GM10248 (cell line): ENCODE measurements around the gene CXCR5.

Experiments used
- CTCF ChIA-PET: fragments of 300-600 bp; sonication (Branson Sonifier 250); formaldehyde crosslinking; extraction: SDS; loops from one replicate; lab custom pipeline; 2021; ENCODE audit warnings: antibody characterized with exemption; lab: Yijun Ruan, JAX
- POLR2A ChIA-PET: fragments of 350-650 bp; sonication (Branson Sonifier 250); formaldehyde crosslinking; extraction: SDS; loops from one replicate; lab custom pipeline; 2020; ENCODE audit warnings: antibody characterized with exemption; lab: Yijun Ruan, JAX
- DNase-seq: peaks from one replicate; pipeline ENCODE4 v3.0.0; 2012; ENCODE audit errors: extremely low spot score
- TF ChIP-seq, protein P1 (sequence below): IDR thresholded peaks from 2 replicates; pipeline ENCODE4 v1.5.1; 2012; ENCODE audit warnings: mild to moderate bottlenecking, low read depth; ENCODE audit errors: extremely low read depth, missing control alignments, control extremely low read depth

CXCR5 gene

DNA sequence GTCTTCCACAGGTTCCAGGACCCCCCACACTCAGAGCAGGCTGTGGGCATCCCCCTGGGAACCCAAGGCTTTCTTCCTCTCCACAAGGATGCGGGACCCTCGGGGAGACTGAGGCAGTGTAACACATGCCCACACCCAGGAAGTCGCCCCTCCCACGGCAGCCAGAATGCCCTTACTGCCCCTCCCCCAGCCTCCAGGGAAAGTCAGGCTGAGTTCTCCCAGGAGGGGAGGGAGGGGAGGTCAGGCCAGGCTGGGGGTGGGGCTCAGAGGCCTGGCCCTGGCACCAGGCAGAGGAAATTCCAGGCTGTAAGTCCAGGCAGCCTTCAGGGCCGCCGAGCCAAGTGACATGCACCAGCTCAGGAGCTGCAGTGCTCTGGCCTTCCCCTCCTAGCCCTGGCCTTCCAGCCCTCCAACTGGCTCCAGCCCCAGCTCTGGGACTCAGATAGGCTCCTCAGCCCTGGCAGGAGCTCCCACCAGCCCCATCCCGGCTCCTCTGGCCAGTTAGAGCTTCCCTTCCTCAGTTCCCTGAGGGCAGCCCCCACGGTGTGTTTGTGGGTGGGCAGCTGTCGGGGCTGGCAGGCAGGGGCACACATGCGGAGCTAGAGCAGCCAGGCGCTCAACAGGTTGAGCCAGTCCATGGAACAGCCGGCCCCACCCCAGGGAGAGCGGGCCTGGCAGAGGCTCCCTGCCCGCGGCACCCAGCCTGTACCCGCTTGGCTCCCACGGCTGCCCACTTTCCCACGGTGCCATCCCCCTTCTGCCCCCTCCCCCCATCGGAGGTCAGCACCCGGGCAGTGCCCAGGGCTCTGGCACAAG, 38.4 kb downstream of the CXCR5 start:
- no peak for DNase-seq
- ChIA-PET POLR2A (interaction anchor here (0.6 kb wide), 1 partner anchor 222 kb away, joined by 3 read pairs; no protein-coding TSS in a partner anchor), CTCF (interaction anchor here (0.9 to 3.6 kb wide), 4 partner anchors 8 to 131 kb away, joined by 3 to 53 read pairs (median 4); partner anchors contain the start of gene DDX6)
- TF ChIP-seq, protein P1, sequence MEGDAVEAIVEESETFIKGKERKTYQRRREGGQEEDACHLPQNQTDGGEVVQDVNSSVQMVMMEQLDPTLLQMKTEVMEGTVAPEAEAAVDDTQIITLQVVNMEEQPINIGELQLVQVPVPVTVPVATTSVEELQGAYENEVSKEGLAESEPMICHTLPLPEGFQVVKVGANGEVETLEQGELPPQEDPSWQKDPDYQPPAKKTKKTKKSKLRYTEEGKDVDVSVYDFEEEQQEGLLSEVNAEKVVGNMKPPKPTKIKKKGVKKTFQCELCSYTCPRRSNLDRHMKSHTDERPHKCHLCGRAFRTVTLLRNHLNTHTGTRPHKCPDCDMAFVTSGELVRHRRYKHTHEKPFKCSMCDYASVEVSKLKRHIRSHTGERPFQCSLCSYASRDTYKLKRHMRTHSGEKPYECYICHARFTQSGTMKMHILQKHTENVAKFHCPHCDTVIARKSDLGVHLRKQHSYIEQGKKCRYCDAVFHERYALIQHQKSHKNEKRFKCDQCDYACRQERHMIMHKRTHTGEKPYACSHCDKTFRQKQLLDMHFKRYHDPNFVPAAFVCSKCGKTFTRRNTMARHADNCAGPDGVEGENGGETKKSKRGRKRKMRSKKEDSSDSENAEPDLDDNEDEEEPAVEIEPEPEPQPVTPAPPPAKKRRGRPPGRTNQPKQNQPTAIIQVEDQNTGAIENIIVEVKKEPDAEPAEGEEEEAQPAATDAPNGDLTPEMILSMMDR: no peak

DNA sequence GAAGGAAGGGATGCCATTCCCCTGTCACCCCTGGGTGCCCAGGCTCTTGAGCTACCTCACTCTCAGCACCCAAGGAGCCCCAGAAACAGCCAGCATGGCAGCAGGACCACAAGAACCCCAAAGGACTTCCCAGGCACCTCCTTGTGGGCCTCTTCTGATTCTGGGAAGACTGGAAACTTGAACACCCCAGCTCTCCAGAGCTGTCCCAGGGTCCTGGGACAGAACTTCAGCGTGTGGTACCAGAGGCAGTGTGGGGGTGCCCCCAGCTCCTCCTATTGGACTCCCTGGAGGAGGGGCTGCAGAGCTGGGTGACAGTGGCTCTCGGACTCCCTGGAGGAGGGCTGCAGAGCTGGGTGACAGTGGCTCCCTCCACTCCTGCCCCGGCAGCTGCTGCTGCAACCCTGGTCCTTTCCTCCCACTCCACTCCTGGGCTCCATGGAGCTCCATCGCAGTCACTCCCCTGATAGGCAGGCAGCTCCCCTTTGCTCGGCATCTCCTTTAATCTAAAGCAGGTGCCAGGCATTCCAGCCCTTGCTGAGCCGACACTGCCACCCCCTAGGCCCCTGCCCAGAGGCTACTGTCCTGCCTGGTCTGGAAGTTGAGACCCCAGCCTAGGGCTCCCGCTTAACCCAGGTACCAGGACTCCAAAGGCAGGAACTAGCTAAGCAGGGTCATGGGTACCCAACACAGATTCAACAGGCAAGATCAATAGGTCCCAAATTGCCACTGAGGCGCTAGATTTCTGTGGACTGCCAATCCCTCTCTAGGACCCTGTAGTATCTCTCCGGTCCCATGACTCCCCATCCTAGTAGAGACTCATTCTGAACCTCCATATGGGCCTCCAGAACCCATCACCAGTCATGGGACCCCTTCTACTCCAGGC, 39.3 kb downstream of the CXCR5 start:
- TF ChIP-seq, protein P1: no peak
- POLR2A ChIA-PET: interaction anchor here (1.9 kb wide), 1 partner anchor 172 kb away, joined by 5 read pairs; a partner anchor contains a TSS
- DNase-seq: no peak
- CTCF ChIA-PET: interaction anchor here (1.0 to 3.6 kb wide), 4 partner anchors 13 to 234 kb away, joined by 3 to 53 read pairs (median 5); partner anchors contain the start of gene DDX6

DNA sequence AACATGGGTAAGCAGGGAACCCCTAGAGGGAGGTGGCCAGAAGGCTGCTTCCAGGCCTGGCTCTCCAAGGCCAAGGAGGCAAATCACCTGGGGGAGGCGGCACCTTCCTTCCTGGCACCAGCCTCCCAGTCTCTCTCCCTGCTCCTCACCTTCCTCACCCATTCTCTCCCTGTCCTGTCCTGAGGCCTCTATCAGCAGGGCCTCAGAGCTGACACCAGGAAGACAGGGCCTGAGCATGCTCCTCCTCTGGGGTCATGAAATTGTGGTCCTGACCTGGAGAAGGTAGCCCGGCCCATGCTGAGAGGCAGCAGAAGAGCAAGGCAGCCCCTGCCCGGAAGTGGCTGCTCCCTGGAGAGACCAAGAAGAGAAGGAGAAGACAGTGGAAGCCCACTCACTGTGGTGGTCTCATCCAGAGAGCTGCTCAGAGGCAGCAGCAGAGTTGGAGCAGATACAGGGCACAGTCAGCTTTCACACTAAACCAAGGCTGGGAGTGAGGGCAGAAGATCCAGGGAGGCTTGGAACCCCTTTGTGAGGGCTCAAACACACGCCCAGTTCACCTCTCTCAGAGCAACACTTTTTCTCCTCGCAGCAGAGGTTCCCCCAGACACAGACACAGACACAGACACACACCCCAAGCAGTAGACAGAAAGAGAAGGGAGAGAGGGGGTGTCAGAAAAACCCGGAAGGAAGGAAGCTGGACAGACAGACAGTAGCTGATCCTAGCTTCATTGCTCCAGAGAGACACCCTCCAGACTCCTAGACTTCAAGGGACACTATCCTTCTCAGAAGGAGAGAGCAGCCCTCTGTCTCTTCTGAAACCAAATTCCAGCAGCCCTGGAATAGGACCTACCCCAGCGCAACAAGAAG, 40.3 kb downstream of the CXCR5 start:
- TF ChIP-seq, protein P1: no peak
- ChIA-PET POLR2A (interaction anchor here (1.9 kb wide), 1 partner anchor 171 kb away, joined by 5 read pairs; a partner anchor contains a TSS), CTCF (interaction anchor here (1.0 to 3.6 kb wide), 5 partner anchors 12 to 235 kb away, joined by 3 to 53 read pairs (median 4); partner anchors contain the start of gene DDX6)
- DNase-seq: no peak

DNA sequence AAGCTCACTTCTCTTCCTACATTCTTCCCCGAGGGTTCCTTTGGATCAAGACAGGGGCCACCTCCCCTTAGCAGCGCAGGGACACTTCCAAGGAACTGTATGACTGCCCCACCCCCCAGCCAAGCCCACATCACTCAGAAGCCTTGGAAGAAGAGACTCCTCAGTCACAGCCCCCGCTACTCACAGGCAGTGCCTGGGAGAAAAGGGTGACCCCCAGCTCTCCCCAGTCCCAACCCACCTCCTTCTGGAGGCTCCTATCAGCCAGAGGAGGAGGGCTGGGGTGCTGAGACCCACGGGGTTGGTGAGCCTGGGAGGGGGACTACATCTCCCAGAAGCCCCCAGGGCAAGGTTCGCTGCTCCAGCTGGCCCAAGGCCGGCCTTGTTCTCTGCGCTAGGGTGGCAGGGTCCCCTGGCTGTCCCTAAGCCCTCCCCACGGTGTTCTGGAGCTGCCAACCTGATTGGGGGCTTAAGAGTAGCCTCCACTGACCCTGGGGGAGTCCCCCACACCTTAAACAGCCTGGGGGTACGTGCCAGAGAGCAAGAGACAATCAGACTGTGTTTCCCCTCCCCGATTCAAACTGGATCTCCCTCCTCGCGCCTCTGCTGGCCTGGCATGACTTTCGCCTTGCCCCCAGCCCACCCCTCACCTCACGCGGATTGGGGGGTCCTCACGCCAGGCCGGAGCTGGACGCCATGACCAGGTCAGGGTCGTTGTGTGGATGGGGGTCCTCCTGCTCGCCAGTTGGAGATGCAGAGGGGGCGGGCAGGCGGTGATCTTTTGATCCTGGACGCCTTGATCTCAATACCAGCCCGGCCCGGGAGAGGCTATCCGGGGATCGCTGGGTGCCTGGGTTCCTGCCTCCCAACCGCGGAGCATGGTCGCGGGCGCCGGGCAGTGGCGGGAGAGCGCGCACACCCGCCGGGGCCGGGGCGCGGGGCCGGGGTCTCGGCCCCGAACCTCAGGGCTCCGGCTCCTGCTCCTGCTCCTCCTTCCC, 41.2 kb downstream of the CXCR5 start:
- CTCF ChIA-PET: interaction anchor here (0.7 to 3.6 kb wide), 16 partner anchors 9 to 236 kb away, joined by 3 to 53 read pairs (median 4); partner anchors contain the start of gene DDX6
- POLR2A ChIA-PET: interaction anchor here (0.6 to 1.9 kb wide), 2 partner anchors 30 to 170 kb away, joined by 4 to 5 read pairs; a partner anchor contains a TSS
- TF ChIP-seq, protein P1: no peak
- peak; percentile 76 for DNase-seq

DNA sequence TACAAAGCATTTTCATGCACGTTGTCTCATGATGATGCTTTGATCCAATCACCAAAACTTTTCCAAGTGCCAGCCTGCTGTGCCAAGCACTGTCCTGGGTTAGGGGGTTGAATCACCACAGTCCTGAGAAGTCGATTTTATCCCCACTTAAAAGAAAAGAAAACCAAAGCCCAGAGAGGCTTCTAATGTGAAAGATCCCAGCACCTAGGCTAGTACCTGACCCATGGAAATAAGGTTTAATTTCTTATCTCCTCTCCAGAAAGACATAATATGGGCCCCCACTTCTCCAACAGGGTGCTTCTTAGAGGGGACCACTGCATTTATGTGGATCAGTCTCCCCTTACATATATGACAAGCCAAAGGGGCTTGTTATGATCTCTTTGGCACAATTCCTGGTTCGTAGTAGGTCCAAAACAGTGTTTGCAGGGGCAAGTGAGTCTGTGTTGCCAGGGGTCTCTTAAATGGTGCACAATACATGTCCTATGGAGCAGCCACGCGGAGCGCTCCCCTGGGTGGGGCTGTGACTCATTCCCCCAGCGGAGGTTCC, 43.9 kb downstream of the CXCR5 start:
- TF ChIP-seq, protein P1: no peak
- CTCF ChIA-PET: interaction anchor here (0.7 to 3.5 kb wide), 12 partner anchors 12 to 267 kb away, joined by 3 to 13 read pairs (median 4); partner anchors contain the start of gene CXCR5
- no peak for DNase-seq
- POLR2A ChIA-PET: no interaction called here
